IMR-90 (cell line): Measurements from ENCODE around the gene SLC12A7. TPM values are rescaled to one million over a fixed set of nuclear protein-coding genes. Genes with fewer than 3 reads are reported as not detected.

Experiments used
- ATAC-seq: fragments of 200-7000 bp; cut with Tn5 transposase; 2 replicates; pipeline ENCODE4 v1.9.1; 2020; ENCODE audit warnings: low read depth, mild to moderate bottlenecking, moderate library complexity
- BruUV-seq: library from RNA; stranded (reverse); fragments of 400-500 nt; replicated peaks from 2 replicates; lab custom pipeline; 2021; lab: Mats Ljungman, UMichigan
- CTCF ChIA-PET: fragments of 300-600 bp; formaldehyde crosslinking; extraction: SDS; loops from one replicate; lab custom pipeline; 2021; ENCODE audit warnings: antibody characterized with exemption; lab: Yijun Ruan, JAX
- POLR2A ChIA-PET: fragments of 300-600 bp; sonication (Branson Sonifier 250); formaldehyde crosslinking; loops from one replicate; lab custom pipeline; 2022; ENCODE audit warnings: antibody characterized with exemption; ENCODE audit not compliant: unreplicated experiment; lab: Charles Lee
- DNase-seq: peaks from one replicate; pipeline ENCODE4 v3.0.0; 2013
- H2AFZ ChIP-seq: replicated peaks from 2 replicates; pipeline ENCODE3; 2013; ENCODE audit warnings: low read length, mild to moderate bottlenecking; ENCODE audit not compliant: poor library complexity
- H2AK5ac ChIP-seq: 2 replicates; pipeline ENCODE4 v1.6.1; 2013; ENCODE audit warnings: low read depth, low read length, inconsistent platforms
- H2AK9ac ChIP-seq: replicated peaks from 2 replicates; pipeline ENCODE3; 2013; ENCODE audit warnings: mild to moderate bottlenecking, low read depth, low read length, moderate library complexity; ENCODE audit not compliant: poor library complexity
- H2BK120ac ChIP-seq: 2 replicates; pipeline ENCODE4 v1.6.1; 2013; ENCODE audit warnings: low read depth, low read length, inconsistent platforms
- H2BK15ac ChIP-seq: 3 replicates; pipeline ENCODE4 v1.6.1; 2013; ENCODE audit warnings: low read depth, low read length, inconsistent platforms
- H2BK20ac ChIP-seq: 2 replicates; pipeline ENCODE4 v1.6.1; 2013; ENCODE audit warnings: low read depth, mild to moderate bottlenecking, inconsistent platforms, low read length, moderate library complexity
- H2BK5ac ChIP-seq: 2 replicates; pipeline ENCODE4 v1.6.1; 2013; ENCODE audit warnings: mild to moderate bottlenecking, low read depth, low read length, inconsistent platforms; ENCODE audit not compliant: poor library complexity, severe bottlenecking
- H3K14ac ChIP-seq: replicated peaks from 2 replicates; pipeline ENCODE4 v1.6.1; 2013; ENCODE audit warnings: low read depth, low read length, inconsistent platforms
- H3K18ac ChIP-seq: 2 replicates; pipeline ENCODE4 v1.6.1; 2013; ENCODE audit warnings: low read depth, low read length, control low read depth
- H3K23ac ChIP-seq: 2 replicates; pipeline ENCODE4 v1.6.1; 2013; ENCODE audit warnings: low read depth, low read length, inconsistent platforms
- H3K27ac ChIP-seq: 2 replicates; pipeline ENCODE4 v1.5.1; 2013; ENCODE audit warnings: mild to moderate bottlenecking, control low read depth, low read length; ENCODE audit not compliant: insufficient read depth
- H3K27me3 ChIP-seq: 2 replicates; pipeline ENCODE4 v1.6.1; 2013; ENCODE audit warnings: low read length; ENCODE audit not compliant: control insufficient read depth, insufficient read depth
- H3K36me3 ChIP-seq: 2 replicates; pipeline ENCODE4 v1.6.1; 2013; ENCODE audit warnings: low read length, mixed read lengths; ENCODE audit not compliant: control insufficient read depth, insufficient read depth
- H3K4ac ChIP-seq: 2 replicates; pipeline ENCODE4 v1.6.1; 2013; ENCODE audit warnings: low read depth, low read length, inconsistent platforms
- H3K4me1 ChIP-seq: 2 replicates; pipeline ENCODE4 v1.6.1; 2013; ENCODE audit warnings: low read length, mixed read lengths; ENCODE audit not compliant: control insufficient read depth, insufficient read depth
- H3K4me2 ChIP-seq: 2 replicates; pipeline ENCODE4 v1.6.1; 2013; ENCODE audit warnings: low read depth, mild to moderate bottlenecking, control low read depth, low read length, moderate library complexity
- H3K4me3 ChIP-seq: 2 replicates; pipeline ENCODE4 v1.5.1; 2013; ENCODE audit warnings: low read depth, mild to moderate bottlenecking, control low read depth, low read length, moderate library complexity; ENCODE audit not compliant: insufficient read depth
- H3K56ac ChIP-seq: 2 replicates; pipeline ENCODE4 v1.6.1; 2013; ENCODE audit warnings: low read length, inconsistent platforms; ENCODE audit not compliant: insufficient read depth; ENCODE audit errors: extremely low read depth
- H3K79me1 ChIP-seq, 2 experiments: 2 replicates each; pipeline ENCODE4 v1.6.1; 2013; ENCODE audit warnings: low read length in 2 of 2, inconsistent platforms in 1 of 2, low read depth in 1 of 2
- H3K9ac ChIP-seq: 2 replicates; pipeline ENCODE4 v1.6.1; 2013; ENCODE audit warnings: low read depth, low read length, control low read depth
- H3K9me1 ChIP-seq: 2 replicates; pipeline ENCODE4 v1.6.1; 2013; ENCODE audit warnings: low read length, inconsistent platforms; ENCODE audit not compliant: insufficient read depth
- H3K9me3 ChIP-seq: 2 replicates; pipeline ENCODE4 v1.6.1; 2013; ENCODE audit warnings: low read length; ENCODE audit not compliant: control insufficient read depth, insufficient read depth
- H4K20me1 ChIP-seq: 2 replicates; pipeline ENCODE4 v1.6.1; 2013; ENCODE audit warnings: low read length, inconsistent platforms; ENCODE audit not compliant: insufficient read depth
- H4K5ac ChIP-seq: 2 replicates; pipeline ENCODE4 v1.6.1; 2013; ENCODE audit warnings: mild to moderate bottlenecking, low read depth, low read length, control low read depth
- H4K8ac ChIP-seq, 2 experiments: 2 replicates each; pipeline ENCODE4 v1.6.1; 2013; ENCODE audit warnings: low read depth in 2 of 2, low read length in 2 of 2, control low read depth in 1 of 2, inconsistent platforms in 1 of 2
- H4K91ac ChIP-seq: 2 replicates; pipeline ENCODE4 v1.6.1; 2013; ENCODE audit warnings: low read depth, low read length, inconsistent platforms; ENCODE audit not compliant: insufficient read depth
- BHLHE40 ChIP-seq: fragments of 150-350 bp; IDR thresholded peaks from 2 replicates; pipeline ENCODE4 v1.6.1; 2016; ENCODE audit warnings: mild to moderate bottlenecking, low read depth, low read length
- CEBPB ChIP-seq: IDR thresholded peaks from 2 replicates; pipeline ENCODE4 v1.6.1; 2012; ENCODE audit warnings: low read depth, low read length, improper control_type of control experiment
- CHD1 ChIP-seq: IDR thresholded peaks from 2 replicates; pipeline ENCODE4 v1.6.1; 2012; ENCODE audit warnings: low read depth, low read length, improper control_type of control experiment
- FOS ChIP-seq: fragments of 150-350 bp; IDR thresholded peaks from 2 replicates; pipeline ENCODE4 v1.6.1; 2016; ENCODE audit warnings: low read depth, low read length
- MAFK ChIP-seq: IDR thresholded peaks from 2 replicates; pipeline ENCODE4 v1.6.1; 2012; ENCODE audit warnings: low read depth, low read length, improper control_type of control experiment
- MAZ ChIP-seq: IDR thresholded peaks from 2 replicates; pipeline ENCODE4 v1.6.1; 2012; ENCODE audit warnings: low read depth, mild to moderate bottlenecking, low read length, improper control_type of control experiment, moderate library complexity, borderline replicate concordance
- MXI1 ChIP-seq: IDR thresholded peaks from 2 replicates; pipeline ENCODE4 v1.6.1; 2012; ENCODE audit warnings: low read depth, mild to moderate bottlenecking, low read length, moderate library complexity, borderline replicate concordance
- POLR2A ChIP-seq: IDR thresholded peaks from 2 replicates; pipeline ENCODE4 v1.6.1; 2012; ENCODE audit warnings: mild to moderate bottlenecking, low read depth, low read length
- RCOR1 ChIP-seq: IDR thresholded peaks from 2 replicates; pipeline ENCODE4 v1.6.1; 2012; ENCODE audit warnings: mild to moderate bottlenecking, low read length, improper control_type of control experiment; ENCODE audit not compliant: insufficient replicate concordance
- RFX5 ChIP-seq: IDR thresholded peaks from 2 replicates; pipeline ENCODE4 v1.8.0; 2012; ENCODE audit warnings: low read depth, mild to moderate bottlenecking, low read length, moderate library complexity
- SMC3 ChIP-seq: fragments of 150-350 bp; IDR thresholded peaks from 2 replicates; pipeline ENCODE4 v1.6.1; 2016; ENCODE audit warnings: low read depth, mild to moderate bottlenecking, antibody characterized with exemption, low read length, moderate library complexity
- WGBS, 2 experiments: methylation state at CpG; one replicate each; pipeline versions ENCODE4 v1.1.5 to v1.1.7; 2013; ENCODE audit warnings: missing lambda C conversion rate in 2 of 2; ENCODE audit not compliant: insufficient read length in 1 of 2; ENCODE audit errors: extremely low coverage in 2 of 2; 5-methylcytosine and 5-hydroxymethylcytosine counted together
- dilution Hi-C: fragments of 300-500 bp; cut with HindIII; formaldehyde crosslinking; loops from one replicate; pipeline ENCODE4 v1.14.3; 2018; ENCODE audit warnings: low sequenced_read_pairs; ENCODE audit not compliant: unreplicated experiment
- in situ Hi-C: fragments of 300-500 bp; cut with MboI; formaldehyde crosslinking; loops from 3 replicates; pipeline ENCODE4 v1.14.3; 2019; ENCODE audit warnings: low sequenced_read_pairs, inconsistent platforms, mixed read lengths
- intact Hi-C: fragments of 100-400 bp; cut with micrococcal nuclease; formaldehyde crosslinking; loops from 2 replicates; pipeline ENCODE4 v1.10.0; 2022
- polyA plus RNA-seq, 3 experiments: library from polyadenylated mRNA; depleted of rRNA; stranded (reverse); fragments of >200 nt; gene quantifications; 2 replicates each; pipeline ENCODE4 v1.2.3, GENCODE V29; 2012; ENCODE audit warnings: low replicate concordance in 1 of 3
- total RNA-seq: library from RNA; depleted of rRNA; stranded (reverse); fragments of >200 nt; gene quantifications from 2 replicates; pipeline ENCODE4 v1.2.3, GENCODE V29; 2012
- TF ChIP-seq, protein P1 (sequence below): conservative IDR thresholded peaks from 2 replicates; pipeline ENCODE4 v1.5.1; 2012; ENCODE audit warnings: mild to moderate bottlenecking, low read depth, low read length, improper control_type of control experiment

SLC12A7 gene
- total and polyA plus RNA-seq, 2 of the 4 experiments (the other 2 are of a cell fraction), result 3.0 to 6.1 TPM

DNA sequence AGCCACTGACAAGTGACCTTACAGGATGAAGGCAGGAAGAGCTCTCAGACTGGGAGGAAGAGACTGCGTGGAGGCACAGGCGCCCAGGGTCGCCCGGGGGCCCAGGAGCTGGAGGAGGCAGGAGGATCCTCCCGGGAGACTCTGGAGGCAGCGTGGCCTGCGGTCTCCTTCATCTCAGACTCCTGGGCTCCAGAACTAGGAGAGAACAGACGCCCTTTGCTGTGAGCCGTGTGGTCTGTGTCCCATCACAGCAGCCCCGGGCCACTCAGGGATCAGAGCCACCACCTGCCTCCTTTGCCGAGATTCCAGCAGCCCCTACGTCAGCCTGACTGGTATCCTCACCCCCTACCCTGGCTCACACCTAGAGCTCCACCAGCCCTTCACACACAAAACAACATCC lies 45.2 kb downstream of the SLC12A7 start:
- H3K4ac ChIP-seq, result no peak overlapping the region
- no peak overlapping the region for H3K56ac ChIP-seq
- TF ChIP-seq FOS (no peak), RFX5 (no peak), CHD1 (no peak), BHLHE40 (no peak), SMC3 (no peak), POLR2A (no peak), CEBPB (no peak), MXI1 (no peak), RCOR1 (no peak), MAZ (no peak), MAFK (no peak)
- TF ChIP-seq, protein P1, sequence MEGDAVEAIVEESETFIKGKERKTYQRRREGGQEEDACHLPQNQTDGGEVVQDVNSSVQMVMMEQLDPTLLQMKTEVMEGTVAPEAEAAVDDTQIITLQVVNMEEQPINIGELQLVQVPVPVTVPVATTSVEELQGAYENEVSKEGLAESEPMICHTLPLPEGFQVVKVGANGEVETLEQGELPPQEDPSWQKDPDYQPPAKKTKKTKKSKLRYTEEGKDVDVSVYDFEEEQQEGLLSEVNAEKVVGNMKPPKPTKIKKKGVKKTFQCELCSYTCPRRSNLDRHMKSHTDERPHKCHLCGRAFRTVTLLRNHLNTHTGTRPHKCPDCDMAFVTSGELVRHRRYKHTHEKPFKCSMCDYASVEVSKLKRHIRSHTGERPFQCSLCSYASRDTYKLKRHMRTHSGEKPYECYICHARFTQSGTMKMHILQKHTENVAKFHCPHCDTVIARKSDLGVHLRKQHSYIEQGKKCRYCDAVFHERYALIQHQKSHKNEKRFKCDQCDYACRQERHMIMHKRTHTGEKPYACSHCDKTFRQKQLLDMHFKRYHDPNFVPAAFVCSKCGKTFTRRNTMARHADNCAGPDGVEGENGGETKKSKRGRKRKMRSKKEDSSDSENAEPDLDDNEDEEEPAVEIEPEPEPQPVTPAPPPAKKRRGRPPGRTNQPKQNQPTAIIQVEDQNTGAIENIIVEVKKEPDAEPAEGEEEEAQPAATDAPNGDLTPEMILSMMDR, result no peak
- no peaks in the 10 kb centered on the region for H3K9me3 ChIP-seq
- H3K4me1 ChIP-seq, result no peaks in the 10 kb centered on the region
- ATAC-seq, result no peak
- H2BK120ac ChIP-seq, result no peak overlapping the region
- H3K27me3 ChIP-seq, result no peaks in the 10 kb centered on the region
- no peak overlapping the region for H2BK15ac ChIP-seq
- ChIA-PET CTCF (no interaction called here), POLR2A (no interaction called here)
- H3K27ac ChIP-seq, result no peak overlapping the region
- in situ Hi-C loops (no loop called here), intact Hi-C loops (no loop called here), dilution Hi-C loops (no loop called here)
- H4K20me1 ChIP-seq, result no peaks in the 10 kb centered on the region
- no peak overlapping the region for H4K91ac ChIP-seq
- no peak overlapping the region for H2BK5ac ChIP-seq
- no peak overlapping the region for H3K9ac ChIP-seq
- no peak for DNase-seq
- H3K18ac ChIP-seq, result no peak overlapping the region
- no peak overlapping the region for H3K14ac ChIP-seq
- BruUV-seq, result no TSS peak
- no peak overlapping the region for H3K23ac ChIP-seq
- WGBS, 2 experiments, result 79% methylated on average over 6 of the region's 12 CpGs; no CpG with 5 or more reads in 1 of the 2 experiments
- H2AK5ac ChIP-seq, result no peak overlapping the region
- H3K9me1 ChIP-seq, result no peaks in the 10 kb centered on the region
- no peak overlapping the region for H3K4me2 ChIP-seq
- H3K4me3 ChIP-seq, result no peak overlapping the region
- no peak overlapping the region for H2AFZ ChIP-seq
- no peak overlapping the region for H2BK20ac ChIP-seq
- peaks cover 24% of the 10 kb centered on the region for H3K36me3 ChIP-seq
- H2AK9ac ChIP-seq, result no peak overlapping the region
- H4K5ac ChIP-seq, result no peak overlapping the region
- H4K8ac ChIP-seq, result no peak overlapping the region
- no peaks in the 10 kb centered on the region for H3K79me1 ChIP-seq
